SK-N-SH (cell line): ENCODE measurements around the gene PDZRN4. TPM values are rescaled to one million over a fixed set of nuclear protein-coding genes. Genes with fewer than 3 reads are reported as not detected.

Experiments used
- CTCF ChIA-PET: fragments of 300-600, 350-600 bp; formaldehyde crosslinking; extraction: SDS; loops from one replicate; lab custom pipeline; 2021; lab: Yijun Ruan, JAX
- POLR2A ChIA-PET: fragments of 350-600 bp; sonication (Branson Sonifier 250); formaldehyde crosslinking; extraction: SDS; loops from one replicate; lab custom pipeline; 2020; ENCODE audit warnings: antibody characterized with exemption, inconsistent platforms; lab: Yijun Ruan, JAX
- DNase-seq: peaks from one replicate; pipeline ENCODE4 v3.0.0; 2012
- H2AFZ ChIP-seq: fragments of 200-600 bp; sonication (generic); 2 replicates; pipeline ENCODE4 v1.8.1; 2016; ENCODE audit warnings: antibody characterized with exemption, mild to moderate bottlenecking, low read depth
- H3F3A ChIP-seq: fragments of 200-600 bp; sonication (generic); replicated peaks from 2 replicates; pipeline ENCODE3; 2016; ENCODE audit warnings: antibody characterized with exemption, mild to moderate bottlenecking; ENCODE audit not compliant: insufficient read depth
- H3K27ac ChIP-seq, 2 experiments: fragments of 200-500 bp in 1 of 2; fragments of 200-600 bp in 1 of 2; sonication (Bioruptor generic) in 1 of 2; sonication (generic), shearing (Covaris generic) in 1 of 2; 2 replicates each; pipeline versions ENCODE4 v1.5.1 to v1.6.1; 2014 to 2016; ENCODE audit warnings: low read depth in 2 of 2, inconsistent platforms in 1 of 2, low read length in 1 of 2, mild to moderate bottlenecking in 1 of 2, mixed read lengths in 1 of 2
- H3K27me3 ChIP-seq: fragments of 200-600 bp; sonication (generic), shearing (Covaris generic); 2 replicates; pipeline ENCODE4 v1.6.1; 2016; ENCODE audit warnings: mixed run types; ENCODE audit not compliant: insufficient read depth
- H3K36me3 ChIP-seq, 2 experiments: fragments of 200-500 bp in 1 of 2; fragments of 200-600 bp in 1 of 2; sonication (Bioruptor generic) in 1 of 2; sonication (generic) in 1 of 2; replicated peaks in 1 of 2; 2 replicates each; pipeline versions ENCODE3 to v1.5.1; 2014 to 2016; ENCODE audit warnings: low read length in 1 of 2, mild to moderate bottlenecking in 1 of 2; ENCODE audit not compliant: insufficient read depth in 2 of 2, control insufficient read depth in 1 of 2
- H3K4me1 ChIP-seq, 2 experiments: fragments of 200-500 bp in 1 of 2; fragments of 200-600 bp in 1 of 2; sonication (Bioruptor generic) in 1 of 2; sonication (generic), shearing (Covaris generic) in 1 of 2; 2 replicates each; pipeline versions ENCODE4 v1.5.1 to v1.6.1; 2014 to 2016; ENCODE audit warnings: low read depth in 1 of 2, low read length in 1 of 2, mixed run types in 1 of 2; ENCODE audit not compliant: insufficient read depth in 2 of 2, control insufficient read depth in 1 of 2
- H3K4me2 ChIP-seq: fragments of 200-600 bp; sonication (generic), shearing (Covaris generic); 2 replicates; pipeline ENCODE4 v1.6.1; 2017; ENCODE audit warnings: mixed run types
- H3K4me3 ChIP-seq, 2 experiments: fragments of 200-500 bp in 1 of 2; fragments of 200-600 bp in 1 of 2; sonication (Bioruptor generic) in 1 of 2; sonication (generic), shearing (Covaris generic) in 1 of 2; 2 replicates each; pipeline versions ENCODE4 v1.5.1 to v1.8.1; 2014 to 2016; ENCODE audit warnings: low read depth in 2 of 2, inconsistent platforms in 1 of 2, low read length in 1 of 2, mild to moderate bottlenecking in 1 of 2, mixed read lengths in 1 of 2, moderate library complexity in 1 of 2
- H3K79me2 ChIP-seq: fragments of 200-600 bp; sonication (generic); 2 replicates; pipeline ENCODE4 v1.8.1; 2017; ENCODE audit warnings: mild to moderate bottlenecking; ENCODE audit not compliant: insufficient read depth
- H3K9ac ChIP-seq: fragments of 200-600 bp; sonication (generic); 2 replicates; pipeline ENCODE4 v1.6.1; 2017; ENCODE audit warnings: mixed run types
- H3K9me2 ChIP-seq: fragments of 200-600 bp; sonication (generic); 2 replicates; pipeline ENCODE4 v1.6.1; 2017; ENCODE audit warnings: mixed run types
- H3K9me3 ChIP-seq: fragments of 200-600 bp; sonication (generic); 2 replicates; pipeline ENCODE4 v1.6.1; 2017; ENCODE audit warnings: mixed run types, mild to moderate bottlenecking, moderate library complexity
- H4K20me1 ChIP-seq: fragments of 200-600 bp; sonication (generic); 2 replicates; pipeline ENCODE4 v1.6.1; 2017; ENCODE audit warnings: mild to moderate bottlenecking, mixed run types; ENCODE audit not compliant: insufficient read depth
- CHD2 ChIP-seq: fragments of 150-350 bp; IDR thresholded peaks from 2 replicates; pipeline ENCODE4 v1.6.1; 2018; ENCODE audit warnings: low read length; ENCODE audit not compliant: partially characterized antibody
- EZH2phosphoT487 ChIP-seq: fragments of 200-600 bp; sonication (generic); IDR thresholded peaks from 2 replicates; pipeline ENCODE4 v1.6.1; 2017; ENCODE audit warnings: low read depth, mixed run types, mild to moderate bottlenecking, antibody characterized with exemption, moderate library complexity, borderline replicate concordance
- FOSL2 ChIP-seq: IDR thresholded peaks from 2 replicates; pipeline ENCODE4 v1.4.0; 2012; ENCODE audit warnings: low read depth, mild to moderate bottlenecking, moderate library complexity, borderline replicate concordance
- FOXJ3 ChIP-seq: sonication (generic); formaldehyde crosslinking; IDR thresholded peaks from 2 replicates; pipeline ENCODE4 v1.5.1; 2020; ENCODE audit warnings: mild to moderate bottlenecking, missing genetic modification reagents
- FOXM1 ChIP-seq: IDR thresholded peaks from 2 replicates; pipeline ENCODE4 v1.4.0; 2012; ENCODE audit warnings: low read depth, mild to moderate bottlenecking
- JUND ChIP-seq: IDR thresholded peaks from 2 replicates; pipeline ENCODE4 v1.4.0; 2012
- MAX ChIP-seq: IDR thresholded peaks from 2 replicates; pipeline ENCODE4 v1.4.0; 2012; ENCODE audit warnings: low read depth
- MEF2A ChIP-seq: IDR thresholded peaks from 2 replicates; pipeline ENCODE4 v1.4.0; 2012; ENCODE audit warnings: low read depth, borderline replicate concordance
- NRF1 ChIP-seq: IDR thresholded peaks from 2 replicates; pipeline ENCODE4 v1.6.1; 2012; ENCODE audit warnings: low read depth, mild to moderate bottlenecking, low read length
- POLR2AphosphoS5 ChIP-seq: IDR thresholded peaks from 2 replicates; pipeline ENCODE4 v1.6.1; 2012; ENCODE audit warnings: low read depth, low read length
- RAD21 ChIP-seq: IDR thresholded peaks from 2 replicates; pipeline ENCODE4 v1.6.1; 2012; ENCODE audit warnings: mild to moderate bottlenecking, low read length
- RCOR1 ChIP-seq: fragments of 150-350 bp; IDR thresholded peaks from 2 replicates; pipeline ENCODE4 v1.6.1; 2017; ENCODE audit warnings: antibody characterized with exemption, low read length
- RXRA ChIP-seq: IDR thresholded peaks from 2 replicates; pipeline ENCODE4 v1.4.0; 2012; ENCODE audit warnings: low read depth, mild to moderate bottlenecking, borderline replicate concordance
- SIN3A ChIP-seq: IDR thresholded peaks from 2 replicates; pipeline ENCODE4 v1.6.1; 2012; ENCODE audit warnings: low read depth, mild to moderate bottlenecking, low read length, moderate library complexity, borderline replicate concordance
- TAF1 ChIP-seq: IDR thresholded peaks from 2 replicates; pipeline ENCODE4 v1.6.1; 2012; ENCODE audit warnings: low read depth, mild to moderate bottlenecking, low read length, moderate library complexity, borderline replicate concordance
- TCF12 ChIP-seq: IDR thresholded peaks from 2 replicates; pipeline ENCODE4 v1.4.0; 2012
- TEAD4 ChIP-seq: IDR thresholded peaks from 2 replicates; pipeline ENCODE4 v1.4.0; 2012; ENCODE audit warnings: mild to moderate bottlenecking, borderline replicate concordance; ENCODE audit not compliant: insufficient read depth
- USF2 ChIP-seq: fragments of 150-350 bp; IDR thresholded peaks from 2 replicates; pipeline ENCODE4 v1.6.1; 2017; ENCODE audit warnings: antibody characterized with exemption, low read length, low read depth, borderline replicate concordance
- YY1 ChIP-seq: IDR thresholded peaks from 2 replicates; pipeline ENCODE4 v1.4.0; 2012; ENCODE audit warnings: low read depth, mild to moderate bottlenecking
- WGBS: methylation state at CpG from one replicate; pipeline ENCODE4 v1.1.6; 2017; ENCODE audit warnings: low lambda C conversion rate; 5-methylcytosine and 5-hydroxymethylcytosine counted together
- polyA plus RNA-seq, 3 experiments: library from polyadenylated mRNA; depleted of rRNA; stranded (reverse); fragments of >200 nt; gene quantifications; 2 replicates each; pipeline ENCODE4 v1.2.3, GENCODE V29; 2012
- TF ChIP-seq, protein P1 (sequence below): IDR thresholded peaks from 2 replicates; pipeline ENCODE4 v1.6.1; 2012; ENCODE audit warnings: mild to moderate bottlenecking, low read depth, low read length, moderate library complexity
- TF ChIP-seq, protein P2 (sequence below): IDR thresholded peaks from 2 replicates; pipeline ENCODE4; 2012

Gene PDZRN4
- polyA plus RNA-seq, 1 of the 3 experiments (the other 2 are of a cell fraction) = 0.02 TPM

- Histone ChIP-seq H3K4me3 (no peak overlapping the region), H3K27me3 (no peaks in the 10 kb centered on the region), H3K4me2 (no peak overlapping the region), H4K20me1 (no peaks in the 10 kb centered on the region), H3K9ac (no peak overlapping the region), H3K79me2 (no peaks in the 10 kb centered on the region), H3K9me3 (no peaks in the 10 kb centered on the region), H2AFZ (no peak overlapping the region), H3K4me1 (peaks cover 0 to 3% of the 10 kb centered on the region in 2 experiments; a peak in 2 of 4 replicates), H3K9me2 (no peaks in the 10 kb centered on the region), H3F3A (no peaks in the 10 kb centered on the region), H3K27ac (no peak overlapping the region), H3K36me3 (no peaks in the 10 kb centered on the region)
- CTCF ChIA-PET = no interaction called here
- DNase-seq = no peak
- TF ChIP-seq POLR2AphosphoS5 (no peak), TCF12 (no peak), MAX (no peak), SIN3A (no peak), MEF2A (no peak), JUND (no peak), NRF1 (no peak), CHD2 (no peak)
- WGBS = 37% methylated on average over 3 of the region's 3 CpGs
- POLR2A ChIA-PET = no interaction called here
Measured at GRCh38 chr12:41336041-41336549, 148.0 kb downstream of the PDZRN4 start.

- Histone ChIP-seq H3F3A (no peaks in the 10 kb centered on the region), H3K9me2 (no peaks in the 10 kb centered on the region), H3K9ac (no peak overlapping the region), H3K27ac (no peak overlapping the region), H3K4me2 (no peak overlapping the region), H3K79me2 (no peaks in the 10 kb centered on the region), H3K4me1 (no peaks in the 10 kb centered on the region; a peak in 1 of 4 replicates), H3K4me3 (no peak overlapping the region), H4K20me1 (no peaks in the 10 kb centered on the region), H3K9me3 (no peaks in the 10 kb centered on the region), H2AFZ (no peak overlapping the region), H3K27me3 (no peaks in the 10 kb centered on the region), H3K36me3 (no peaks in the 10 kb centered on the region)
- ChIA-PET POLR2A (no interaction called here), CTCF (no interaction called here)
- TF ChIP-seq FOXM1 = no peak
- TF ChIP-seq RCOR1 = no peak
- no peak for TF ChIP-seq YY1
- no peak for TF ChIP-seq FOXJ3 (CRISPR knock-in tag)
- TF ChIP-seq TAF1 = no peak
- no peak for TF ChIP-seq POLR2AphosphoS5
- TF ChIP-seq, protein P1, sequence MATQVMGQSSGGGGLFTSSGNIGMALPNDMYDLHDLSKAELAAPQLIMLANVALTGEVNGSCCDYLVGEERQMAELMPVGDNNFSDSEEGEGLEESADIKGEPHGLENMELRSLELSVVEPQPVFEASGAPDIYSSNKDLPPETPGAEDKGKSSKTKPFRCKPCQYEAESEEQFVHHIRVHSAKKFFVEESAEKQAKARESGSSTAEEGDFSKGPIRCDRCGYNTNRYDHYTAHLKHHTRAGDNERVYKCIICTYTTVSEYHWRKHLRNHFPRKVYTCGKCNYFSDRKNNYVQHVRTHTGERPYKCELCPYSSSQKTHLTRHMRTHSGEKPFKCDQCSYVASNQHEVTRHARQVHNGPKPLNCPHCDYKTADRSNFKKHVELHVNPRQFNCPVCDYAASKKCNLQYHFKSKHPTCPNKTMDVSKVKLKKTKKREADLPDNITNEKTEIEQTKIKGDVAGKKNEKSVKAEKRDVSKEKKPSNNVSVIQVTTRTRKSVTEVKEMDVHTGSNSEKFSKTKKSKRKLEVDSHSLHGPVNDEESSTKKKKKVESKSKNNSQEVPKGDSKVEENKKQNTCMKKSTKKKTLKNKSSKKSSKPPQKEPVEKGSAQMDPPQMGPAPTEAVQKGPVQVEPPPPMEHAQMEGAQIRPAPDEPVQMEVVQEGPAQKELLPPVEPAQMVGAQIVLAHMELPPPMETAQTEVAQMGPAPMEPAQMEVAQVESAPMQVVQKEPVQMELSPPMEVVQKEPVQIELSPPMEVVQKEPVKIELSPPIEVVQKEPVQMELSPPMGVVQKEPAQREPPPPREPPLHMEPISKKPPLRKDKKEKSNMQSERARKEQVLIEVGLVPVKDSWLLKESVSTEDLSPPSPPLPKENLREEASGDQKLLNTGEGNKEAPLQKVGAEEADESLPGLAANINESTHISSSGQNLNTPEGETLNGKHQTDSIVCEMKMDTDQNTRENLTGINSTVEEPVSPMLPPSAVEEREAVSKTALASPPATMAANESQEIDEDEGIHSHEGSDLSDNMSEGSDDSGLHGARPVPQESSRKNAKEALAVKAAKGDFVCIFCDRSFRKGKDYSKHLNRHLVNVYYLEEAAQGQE = no peak
- no peak for TF ChIP-seq RAD21
- TF ChIP-seq, protein P2, sequence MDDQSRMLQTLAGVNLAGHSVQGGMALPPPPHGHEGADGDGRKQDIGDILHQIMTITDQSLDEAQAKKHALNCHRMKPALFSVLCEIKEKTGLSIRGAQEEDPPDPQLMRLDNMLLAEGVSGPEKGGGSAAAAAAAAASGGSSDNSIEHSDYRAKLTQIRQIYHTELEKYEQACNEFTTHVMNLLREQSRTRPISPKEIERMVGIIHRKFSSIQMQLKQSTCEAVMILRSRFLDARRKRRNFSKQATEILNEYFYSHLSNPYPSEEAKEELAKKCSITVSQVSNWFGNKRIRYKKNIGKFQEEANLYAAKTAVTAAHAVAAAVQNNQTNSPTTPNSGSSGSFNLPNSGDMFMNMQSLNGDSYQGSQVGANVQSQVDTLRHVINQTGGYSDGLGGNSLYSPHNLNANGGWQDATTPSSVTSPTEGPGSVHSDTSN = no peak
- no peak for TF ChIP-seq MEF2A
- no peak for TF ChIP-seq FOSL2
- TF ChIP-seq EZH2phosphoT487 = no peak
- no peak for TF ChIP-seq RXRA
- TF ChIP-seq JUND = no peak
- TF ChIP-seq USF2 = no peak
- TF ChIP-seq NRF1 = no peak
- TF ChIP-seq TEAD4 = no peak
- no peak for DNase-seq
Measured at GRCh38 chr12:41339784-41340183, 151.7 kb downstream of the PDZRN4 start.
